ENCODE measurements around the gene NEFH. TPM values are rescaled to one million over a fixed set of nuclear protein-coding genes. Genes with fewer than 3 reads are reported as not detected.

Gene NEFH
- total RNA-seq, 1 experiment from 2014 or later: 22.0 TPM

DNA sequence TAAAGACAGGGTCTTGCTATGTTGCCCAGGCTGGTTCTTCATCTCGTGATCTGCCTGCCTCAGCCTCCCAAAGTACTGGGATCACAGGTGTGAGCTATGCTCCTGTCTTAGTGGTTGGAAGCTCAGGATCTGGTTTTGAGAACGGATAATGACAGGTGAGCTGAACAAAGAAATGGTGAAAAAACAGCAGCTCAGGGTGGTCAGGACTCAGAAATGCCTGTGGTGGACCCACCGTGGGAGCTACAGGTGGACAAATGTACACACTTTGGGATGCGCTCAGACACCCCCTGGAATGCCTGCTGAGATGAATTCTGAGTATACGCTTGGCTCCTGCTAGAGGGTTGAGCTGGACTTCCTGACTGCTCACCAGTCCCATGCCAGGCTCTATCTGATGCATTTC is 32.1 kb upstream of the NEFH start:
- ChIA-PET POLR2A (ENCODE audit: low non-redundant PET) (no interaction called here), CTCF (interaction anchor here (0.6 kb wide), 1 partner anchor 28 kb away, joined by 3 read pairs; no protein-coding TSS in a partner anchor)
- TF ChIP-seq, protein P1, sequence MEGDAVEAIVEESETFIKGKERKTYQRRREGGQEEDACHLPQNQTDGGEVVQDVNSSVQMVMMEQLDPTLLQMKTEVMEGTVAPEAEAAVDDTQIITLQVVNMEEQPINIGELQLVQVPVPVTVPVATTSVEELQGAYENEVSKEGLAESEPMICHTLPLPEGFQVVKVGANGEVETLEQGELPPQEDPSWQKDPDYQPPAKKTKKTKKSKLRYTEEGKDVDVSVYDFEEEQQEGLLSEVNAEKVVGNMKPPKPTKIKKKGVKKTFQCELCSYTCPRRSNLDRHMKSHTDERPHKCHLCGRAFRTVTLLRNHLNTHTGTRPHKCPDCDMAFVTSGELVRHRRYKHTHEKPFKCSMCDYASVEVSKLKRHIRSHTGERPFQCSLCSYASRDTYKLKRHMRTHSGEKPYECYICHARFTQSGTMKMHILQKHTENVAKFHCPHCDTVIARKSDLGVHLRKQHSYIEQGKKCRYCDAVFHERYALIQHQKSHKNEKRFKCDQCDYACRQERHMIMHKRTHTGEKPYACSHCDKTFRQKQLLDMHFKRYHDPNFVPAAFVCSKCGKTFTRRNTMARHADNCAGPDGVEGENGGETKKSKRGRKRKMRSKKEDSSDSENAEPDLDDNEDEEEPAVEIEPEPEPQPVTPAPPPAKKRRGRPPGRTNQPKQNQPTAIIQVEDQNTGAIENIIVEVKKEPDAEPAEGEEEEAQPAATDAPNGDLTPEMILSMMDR (conservative IDR thresholded peaks at IDR 0.05; ENCODE audit: low read depth, low read length): no peak
- Histone ChIP-seq H3K9me3 (ENCODE audit: low read depth, low read length, poor library complexity, severe bottlenecking) (no peaks in the 10 kb centered on the region), H3K27me3 (replicated peaks; ENCODE audit: insufficient read depth, low read depth, low read length, poor library complexity) (no peaks in the 10 kb centered on the region), H3K4me3 (ENCODE audit: low read depth, low read length, poor library complexity, severe bottlenecking) (no peak overlapping the region), H3K36me3 (ENCODE audit: insufficient read depth, low read length, poor library complexity, severe bottlenecking) (no peaks in the 10 kb centered on the region), H3K27ac (ENCODE audit: low read depth, low read length, poor library complexity, severe bottlenecking) (no peak overlapping the region), H3K4me1 (ENCODE audit: insufficient read depth, low read length, poor library complexity, severe bottlenecking) (no peaks in the 10 kb centered on the region)
- intact Hi-C loops (cut with micrococcal nuclease; ENCODE audit: unreplicated experiment): no loop called here
- no TSS peak for BruUV-seq (replicated peaks)
- DNase-seq (ENCODE audit: low spot score): no peak

DNA sequence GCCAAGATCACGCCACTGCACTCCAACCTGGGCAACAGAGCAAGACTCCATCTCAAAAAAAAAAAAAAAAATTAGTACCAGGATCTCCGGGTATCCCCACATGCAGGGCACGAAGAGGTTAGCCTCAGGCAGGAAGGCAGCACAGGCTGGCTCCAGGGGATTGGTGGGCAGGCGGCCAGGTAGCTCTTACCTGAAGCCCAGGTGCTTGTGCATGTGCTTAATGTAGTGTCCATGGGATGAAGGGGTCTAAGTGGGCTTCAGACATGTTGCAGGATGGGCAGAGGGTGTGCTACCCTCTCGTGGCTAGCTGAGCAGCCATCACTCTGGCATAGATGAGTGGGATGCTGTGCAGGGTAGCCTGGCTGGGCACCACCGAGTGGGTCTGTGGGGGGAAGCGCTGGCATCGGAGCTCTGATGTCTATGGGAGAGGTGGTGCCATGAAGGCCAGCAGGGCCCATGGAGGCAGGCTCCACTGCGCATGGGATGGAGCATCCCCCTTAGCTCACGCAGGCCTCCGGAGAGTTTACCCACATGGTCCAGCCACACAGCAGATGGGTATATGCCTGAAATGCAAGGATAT is 30.6 kb upstream of the NEFH start:
- Histone ChIP-seq H3K27ac (ENCODE audit: low read depth, low read length, poor library complexity, severe bottlenecking) (no peak overlapping the region), H3K27me3 (replicated peaks; ENCODE audit: insufficient read depth, low read depth, low read length, poor library complexity) (no peaks in the 10 kb centered on the region), H3K9me3 (ENCODE audit: low read depth, low read length, poor library complexity, severe bottlenecking) (no peaks in the 10 kb centered on the region), H3K4me1 (ENCODE audit: insufficient read depth, low read length, poor library complexity, severe bottlenecking) (no peaks in the 10 kb centered on the region), H3K36me3 (ENCODE audit: insufficient read depth, low read length, poor library complexity, severe bottlenecking) (no peaks in the 10 kb centered on the region), H3K4me3 (ENCODE audit: low read depth, low read length, poor library complexity, severe bottlenecking) (no peak overlapping the region)
- ChIA-PET POLR2A (ENCODE audit: low non-redundant PET) (no interaction called here), CTCF (interaction anchor here (0.6 kb wide), 1 partner anchor 133 kb away, joined by 3 read pairs; no protein-coding TSS in a partner anchor)
- intact Hi-C loops (cut with micrococcal nuclease; ENCODE audit: unreplicated experiment): no loop called here
- TF ChIP-seq EZH2 (IDR thresholded peaks at IDR 0.05; ENCODE audit: borderline replicate concordance, low read depth, low read length, poor library complexity, severe bottlenecking): no peak
- TF ChIP-seq, protein P1 (conservative IDR thresholded peaks at IDR 0.05; ENCODE audit: low read depth, low read length): no peak
- BruUV-seq (replicated peaks): no TSS peak
- no peak for DNase-seq (ENCODE audit: low spot score)

DNA sequence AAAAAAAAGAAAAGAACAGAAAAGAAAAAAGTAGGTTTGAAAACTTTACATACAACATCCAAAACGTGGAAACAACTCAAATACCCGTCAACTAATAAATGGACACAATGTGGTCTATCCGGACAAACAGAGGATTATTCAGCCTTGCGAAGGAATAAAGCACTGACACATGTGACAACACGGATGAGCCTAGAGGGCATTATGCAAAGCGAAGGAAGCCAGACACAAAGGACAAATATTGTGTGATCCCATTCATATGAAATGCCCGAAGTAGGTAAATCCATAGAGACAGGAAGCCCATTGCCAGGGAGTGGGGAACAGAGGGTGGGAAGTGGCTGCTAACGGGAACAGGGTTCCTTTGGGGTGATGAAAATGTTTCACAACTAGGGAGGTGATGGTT is 29.8 kb upstream of the NEFH start:
- no TSS peak for BruUV-seq (replicated peaks)

More for the DNA sequence above, 29.8 kb upstream of the NEFH start:
- H3K4me1 ChIP-seq (ENCODE audit: insufficient read depth, low read length, poor library complexity, severe bottlenecking): no peaks in the 10 kb centered on the region
- no peaks in the 10 kb centered on the region for H3K9me3 ChIP-seq (ENCODE audit: low read depth, low read length, poor library complexity, severe bottlenecking)
- no peaks in the 10 kb centered on the region for H3K27me3 ChIP-seq (replicated peaks; ENCODE audit: insufficient read depth, low read depth, low read length, poor library complexity)
- no peak for TF ChIP-seq EZH2 (IDR thresholded peaks at IDR 0.05; ENCODE audit: borderline replicate concordance, low read depth, low read length, poor library complexity, severe bottlenecking)
- TF ChIP-seq, protein P1 (conservative IDR thresholded peaks at IDR 0.05; ENCODE audit: low read depth, low read length): no peak
- no peak for DNase-seq (ENCODE audit: low spot score)
- no peak overlapping the region for H3K27ac ChIP-seq (ENCODE audit: low read depth, low read length, poor library complexity, severe bottlenecking)
- no peaks in the 10 kb centered on the region for H3K36me3 ChIP-seq (ENCODE audit: insufficient read depth, low read length, poor library complexity, severe bottlenecking)
- POLR2A ChIA-PET (ENCODE audit: low non-redundant PET): no interaction called here
- H3K4me3 ChIP-seq (ENCODE audit: low read depth, low read length, poor library complexity, severe bottlenecking): no peak overlapping the region
- intact Hi-C loops (cut with micrococcal nuclease; ENCODE audit: unreplicated experiment): no loop called here
- CTCF ChIA-PET: no interaction called here

Data from A673 (cell line).